Activated CD8-positive, alpha-beta T cell treated with anti-CD3 and anti-CD28 coated beads for 36 hours (primary cell): ENCODE data around the gene KRT15. TPM values are rescaled to one million over a fixed set of nuclear protein-coding genes. Genes with fewer than 3 reads are reported as not detected.

Source experiments
- ATAC-seq: fragments of 200-7000 bp; cut with Tn5 transposase; one replicate; pipeline ENCODE4 v1.10.0; 2021; ENCODE audit warnings: mild to moderate bottlenecking, moderate library complexity
- CTCF ChIA-PET: fragments of 350-600 bp; sonication (Branson Sonifier 250); formaldehyde crosslinking; loops from one replicate; lab custom pipeline; 2021; ENCODE audit warnings: antibody characterized with exemption; lab: Charles Lee
- POLR2A ChIA-PET: fragments of 350-600 bp; sonication (Branson Sonifier 250); formaldehyde crosslinking; loops from one replicate; lab custom pipeline; 2021; ENCODE audit warnings: antibody characterized with exemption; lab: Charles Lee
- DNase-seq: peaks from one replicate; pipeline ENCODE4 v3.0.0-alpha.2; 2020
- H3K27ac Mint-ChIP-seq: one replicate; pipeline ENCODE4 v1.8.0; 2021; ENCODE audit warnings: mild to moderate bottlenecking, mixed read lengths
- H3K27me3 Mint-ChIP-seq: one replicate; pipeline ENCODE4 v1.8.0; 2021; ENCODE audit warnings: mixed read lengths
- H3K36me3 Mint-ChIP-seq: one replicate; pipeline ENCODE4 v1.8.0; 2021; ENCODE audit warnings: low read depth, mixed read lengths
- H3K4me1 Mint-ChIP-seq: one replicate; pipeline ENCODE4 v1.8.0; 2021; ENCODE audit warnings: low read depth, mixed read lengths
- H3K4me3 Mint-ChIP-seq: one replicate; pipeline ENCODE4 v1.8.0; 2021; ENCODE audit warnings: mild to moderate bottlenecking, moderate library complexity, mixed read lengths
- H3K9me3 Mint-ChIP-seq: one replicate; pipeline ENCODE4 v1.8.0; 2021; ENCODE audit warnings: mixed read lengths
- CTCF ChIP-seq: fragments of 200-600 bp; IDR thresholded peaks from one replicate; pipeline ENCODE4 v1.8.0; 2022; ENCODE audit warnings: antibody characterized with exemption, mild to moderate bottlenecking
- intact Hi-C: fragments of 100-400 bp; cut with micrococcal nuclease; formaldehyde crosslinking; loops from one replicate; pipeline ENCODE4 v1.10.0; 2022
- total RNA-seq, 2 experiments: library from RNA; stranded (reverse); gene quantifications; one replicate each; pipeline ENCODE4 v1.2.3, GENCODE V29; 2021

Gene KRT15
- total RNA-seq, 2 experiments from 2014 or later, result not detected

GRCh38 chr17:41494524-41494923 lies 24.2 kb downstream of the KRT15 start:
- H3K27ac Mint-ChIP-seq, result no peak overlapping the region
- intact Hi-C loops, result no loop called here
- no peaks in the 10 kb centered on the region for H3K9me3 Mint-ChIP-seq
- H3K4me3 Mint-ChIP-seq, result no peak overlapping the region
- H3K36me3 Mint-ChIP-seq, result no peaks in the 10 kb centered on the region
- ATAC-seq (no peak), DNase-seq (no peak)
- no peak for TF ChIP-seq CTCF
- peaks cover 9% of the 10 kb centered on the region for H3K4me1 Mint-ChIP-seq
- ChIA-PET CTCF (interaction anchor here (0.9 to 4.3 kb wide), 3 partner anchors 10 to 169 kb away, joined by 3 to 18 read pairs (median 8); no protein-coding TSS in a partner anchor), POLR2A (interaction anchor here (0.6 to 1.1 kb wide), 2 partner anchors 10 to 198 kb away, joined by 3 to 4 read pairs; no protein-coding TSS in a partner anchor)
- no peaks in the 10 kb centered on the region for H3K27me3 Mint-ChIP-seq

GRCh38 chr17:41492771-41493170 lies 25.9 kb downstream of the KRT15 start:
- no peak overlapping the region for H3K27ac Mint-ChIP-seq
- no peaks in the 10 kb centered on the region for H3K27me3 Mint-ChIP-seq
- no peak overlapping the region for H3K4me3 Mint-ChIP-seq
- intact Hi-C loops, result no loop called here
- H3K4me1 Mint-ChIP-seq, result peaks cover 9% of the 10 kb centered on the region
- ATAC-seq, result no peak
- CTCF ChIA-PET, result interaction anchor here (1.0 to 1.1 kb wide), 2 partner anchors 56 to 75 kb away, joined by 3 read pairs; no protein-coding TSS in a partner anchor
- TF ChIP-seq CTCF, result no peak
- no peak for DNase-seq
- H3K36me3 Mint-ChIP-seq, result no peaks in the 10 kb centered on the region
- no peaks in the 10 kb centered on the region for H3K9me3 Mint-ChIP-seq
- POLR2A ChIA-PET, result no interaction called here

- ChIA-PET CTCF (interaction anchor here (1.0 to 1.9 kb wide), 3 partner anchors 56 to 75 kb away, joined by 3 to 7 read pairs (median 3); no protein-coding TSS in a partner anchor), POLR2A (no interaction called here)
- ATAC-seq, result no peak
- Mint-ChIP-seq H3K27me3 (no peaks in the 10 kb centered on the region), H3K4me1 (peaks cover 9% of the 10 kb centered on the region), H3K27ac (no peak overlapping the region), H3K4me3 (no peak overlapping the region), H3K36me3 (no peaks in the 10 kb centered on the region), H3K9me3 (no peaks in the 10 kb centered on the region)
- intact Hi-C loops, result no loop called here
- TF ChIP-seq CTCF, result no peak
- no peak for DNase-seq
Observed at GRCh38 chr17:41492351-41492750, 26.3 kb downstream of the KRT15 start.

GRCh38 chr17:41491476-41491875 lies 27.2 kb downstream of the KRT15 start:
- no peak for DNase-seq
- H3K9me3 Mint-ChIP-seq, result no peaks in the 10 kb centered on the region
- no peaks in the 10 kb centered on the region for H3K36me3 Mint-ChIP-seq
- no peak overlapping the region for H3K4me3 Mint-ChIP-seq
- ATAC-seq, result no peak
- no peak for TF ChIP-seq CTCF
- no peaks in the 10 kb centered on the region for H3K27me3 Mint-ChIP-seq
- CTCF ChIA-PET, result interaction anchor here (1.5 to 1.9 kb wide), 2 partner anchors 57 to 171 kb away, joined by 5 to 7 read pairs; no protein-coding TSS in a partner anchor
- no peak overlapping the region for H3K27ac Mint-ChIP-seq
- intact Hi-C loops, result no loop called here
- POLR2A ChIA-PET, result interaction anchor here (1.1 kb wide), 1 partner anchor 25 kb away, joined by 3 read pairs; the partner anchor contains the start of gene KRT32
- H3K4me1 Mint-ChIP-seq, result peaks cover 2% of the 10 kb centered on the region
